ENCODE measurements around the gene RBL2.

GRCh38 chr16:53494636-53495035 lies 60.4 kb downstream of the RBL2 start:
- TF ChIP-seq, protein P1, sequence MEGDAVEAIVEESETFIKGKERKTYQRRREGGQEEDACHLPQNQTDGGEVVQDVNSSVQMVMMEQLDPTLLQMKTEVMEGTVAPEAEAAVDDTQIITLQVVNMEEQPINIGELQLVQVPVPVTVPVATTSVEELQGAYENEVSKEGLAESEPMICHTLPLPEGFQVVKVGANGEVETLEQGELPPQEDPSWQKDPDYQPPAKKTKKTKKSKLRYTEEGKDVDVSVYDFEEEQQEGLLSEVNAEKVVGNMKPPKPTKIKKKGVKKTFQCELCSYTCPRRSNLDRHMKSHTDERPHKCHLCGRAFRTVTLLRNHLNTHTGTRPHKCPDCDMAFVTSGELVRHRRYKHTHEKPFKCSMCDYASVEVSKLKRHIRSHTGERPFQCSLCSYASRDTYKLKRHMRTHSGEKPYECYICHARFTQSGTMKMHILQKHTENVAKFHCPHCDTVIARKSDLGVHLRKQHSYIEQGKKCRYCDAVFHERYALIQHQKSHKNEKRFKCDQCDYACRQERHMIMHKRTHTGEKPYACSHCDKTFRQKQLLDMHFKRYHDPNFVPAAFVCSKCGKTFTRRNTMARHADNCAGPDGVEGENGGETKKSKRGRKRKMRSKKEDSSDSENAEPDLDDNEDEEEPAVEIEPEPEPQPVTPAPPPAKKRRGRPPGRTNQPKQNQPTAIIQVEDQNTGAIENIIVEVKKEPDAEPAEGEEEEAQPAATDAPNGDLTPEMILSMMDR (conservative IDR thresholded peaks at IDR 0.05; ENCODE audit: low read depth, low read length): no peak
- TF ChIP-seq EZH2 (IDR thresholded peaks at IDR 0.05; ENCODE audit: borderline replicate concordance, low read depth, low read length, poor library complexity, severe bottlenecking): no peak

Measured in A673 (cell line).